HepG2 (cell line): Measurements from ENCODE around the gene TPSD1.

Experiments
- AGO2 ChIP-seq: fragments of 200-400 bp; formaldehyde crosslinking; optimal IDR thresholded peaks from 2 replicates; pipeline ENCODE3; 2017; ENCODE audit warnings: mild to moderate bottlenecking, low read depth, low read length, moderate library complexity
- ELF1 ChIP-seq: sonication (generic); formaldehyde crosslinking; IDR thresholded peaks from 2 replicates; pipeline ENCODE4 v1.4.0; 2020; ENCODE audit warnings: missing genetic modification reagents
- FOSL1 ChIP-seq: sonication (generic); formaldehyde crosslinking; IDR thresholded peaks from 2 replicates; pipeline ENCODE4 v1.9.0; 2021; ENCODE audit warnings: missing genetic modification reagents, borderline replicate concordance
- HDAC6 ChIP-seq: fragments of 200-600 bp; sonication (generic); IDR thresholded peaks from 2 replicates; pipeline ENCODE4 v1.7.0; 2017; ENCODE audit warnings: mild to moderate bottlenecking, antibody characterized with exemption, low read length, low read depth
- POLR2AphosphoS5 ChIP-seq: IDR thresholded peaks from 2 replicates; pipeline ENCODE4 v1.6.1; 2012; ENCODE audit warnings: low read depth, low read length
- SOX13 ChIP-seq, 3 experiments: fragments of 450-650 bp in 1 of 3; sonication (generic) in 1 of 3; formaldehyde crosslinking in 1 of 3; IDR thresholded peaks in 2 of 3; conservative IDR thresholded peaks in 1 of 3; 2 replicates each; pipeline versions ENCODE4 v1.5.0 to v1.6.1; 2016 to 2020; ENCODE audit warnings: antibody characterized with exemption in 1 of 3, mild to moderate bottlenecking in 1 of 3, missing compliant biosample characterization in 1 of 3, missing genetic modification reagents in 1 of 3, moderate library complexity in 1 of 3
- ZNF747 ChIP-seq: sonication (generic); formaldehyde crosslinking; IDR thresholded peaks from 2 replicates; pipeline ENCODE4 v1.8.1; 2023; ENCODE audit warnings: missing genetic modification reagents, mild to moderate bottlenecking, borderline replicate concordance
- TF ChIP-seq, protein P1 (sequence below): sonication (generic); formaldehyde crosslinking; IDR thresholded peaks from 2 replicates; pipeline ENCODE4 v1.5.0; 2020; ENCODE audit warnings: mild to moderate bottlenecking, missing genetic modification reagents, moderate library complexity
- TF ChIP-seq, protein P2 (sequence below): sonication (generic); formaldehyde crosslinking; IDR thresholded peaks from 2 replicates; pipeline ENCODE4 v1.4.0; 2020; ENCODE audit warnings: missing genetic modification reagents

DNA sequence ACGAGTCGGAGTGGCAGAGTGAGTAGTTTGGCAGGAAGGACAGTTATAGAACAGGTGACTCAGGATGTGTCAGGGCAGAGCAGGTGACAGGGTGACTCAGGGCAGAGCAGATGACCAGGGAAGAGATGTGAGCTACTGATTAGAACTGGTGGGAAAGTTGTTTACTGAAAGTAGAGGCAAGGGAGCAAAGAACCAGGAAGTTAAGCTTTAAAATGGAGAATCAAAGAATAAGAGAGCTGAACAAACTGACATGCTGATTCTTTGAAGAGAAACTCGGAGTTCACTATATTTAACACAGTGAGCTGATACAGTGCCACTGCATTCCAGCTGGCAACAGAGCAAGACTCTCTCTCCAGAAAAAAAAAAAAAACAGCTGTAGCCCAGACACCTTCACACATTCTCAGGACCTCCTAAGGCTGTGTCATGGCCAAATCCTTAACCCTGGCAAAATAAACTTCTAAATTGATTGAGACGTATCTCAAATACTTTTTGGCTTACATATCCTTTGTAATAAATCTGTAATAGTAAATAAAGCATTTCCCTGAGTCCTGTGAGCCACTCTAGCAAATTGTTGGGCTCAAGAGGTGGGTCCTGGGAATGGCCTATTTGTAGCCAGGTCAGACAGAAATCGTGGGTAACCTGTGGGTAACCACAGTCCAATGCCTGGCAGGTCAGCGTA, 41.3 kb downstream of the TPSD1 start:
- TF ChIP-seq POLR2AphosphoS5 (no peak), HDAC6 (no peak), ELF1 (CRISPR knock-in tag) (no peak), SOX13 (IDR thresholded peaks at IDR 0.05) (no peak), SOX13 (CRISPR knock-in tag; conservative IDR thresholded peaks at IDR 0.05 in 1 of 2, IDR thresholded peaks at IDR 0.05 in 1 of 2) (no peak), AGO2 (no peak), ZNF747 (CRISPR knock-in tag) (no peak), FOSL1 (peak; percentile 46; the same call in 1 of the 2 replicates)
- TF ChIP-seq, protein P1, sequence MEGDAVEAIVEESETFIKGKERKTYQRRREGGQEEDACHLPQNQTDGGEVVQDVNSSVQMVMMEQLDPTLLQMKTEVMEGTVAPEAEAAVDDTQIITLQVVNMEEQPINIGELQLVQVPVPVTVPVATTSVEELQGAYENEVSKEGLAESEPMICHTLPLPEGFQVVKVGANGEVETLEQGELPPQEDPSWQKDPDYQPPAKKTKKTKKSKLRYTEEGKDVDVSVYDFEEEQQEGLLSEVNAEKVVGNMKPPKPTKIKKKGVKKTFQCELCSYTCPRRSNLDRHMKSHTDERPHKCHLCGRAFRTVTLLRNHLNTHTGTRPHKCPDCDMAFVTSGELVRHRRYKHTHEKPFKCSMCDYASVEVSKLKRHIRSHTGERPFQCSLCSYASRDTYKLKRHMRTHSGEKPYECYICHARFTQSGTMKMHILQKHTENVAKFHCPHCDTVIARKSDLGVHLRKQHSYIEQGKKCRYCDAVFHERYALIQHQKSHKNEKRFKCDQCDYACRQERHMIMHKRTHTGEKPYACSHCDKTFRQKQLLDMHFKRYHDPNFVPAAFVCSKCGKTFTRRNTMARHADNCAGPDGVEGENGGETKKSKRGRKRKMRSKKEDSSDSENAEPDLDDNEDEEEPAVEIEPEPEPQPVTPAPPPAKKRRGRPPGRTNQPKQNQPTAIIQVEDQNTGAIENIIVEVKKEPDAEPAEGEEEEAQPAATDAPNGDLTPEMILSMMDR = no peak
- TF ChIP-seq, protein P2, sequence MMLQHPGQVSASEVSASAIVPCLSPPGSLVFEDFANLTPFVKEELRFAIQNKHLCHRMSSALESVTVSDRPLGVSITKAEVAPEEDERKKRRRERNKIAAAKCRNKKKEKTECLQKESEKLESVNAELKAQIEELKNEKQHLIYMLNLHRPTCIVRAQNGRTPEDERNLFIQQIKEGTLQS (CRISPR knock-in tag) = no peak
